IPS DF 6.9 (cell line): Measurements from ENCODE around the gene TMEM144.

ENCODE experiments used
- DNase-seq: peaks from one replicate; pipeline ENCODE4 v3.0.0-alpha.2; 2013; ENCODE audit warnings: low read depth, low spot score
- H3K27ac ChIP-seq: one replicate; pipeline ENCODE4 v1.5.1; 2013; ENCODE audit warnings: low read length, control low read depth
- H3K27me3 ChIP-seq: 2 replicates; pipeline ENCODE4 v1.6.1; 2013; ENCODE audit warnings: mild to moderate bottlenecking, low read length; ENCODE audit not compliant: control insufficient read depth, insufficient read depth
- H3K36me3 ChIP-seq: 2 replicates; pipeline ENCODE4 v1.6.1; 2013; ENCODE audit warnings: low read length; ENCODE audit not compliant: control insufficient read depth, insufficient read depth
- H3K4me1 ChIP-seq: 2 replicates; pipeline ENCODE4 v1.6.1; 2013; ENCODE audit warnings: low read length; ENCODE audit not compliant: control insufficient read depth, insufficient read depth
- H3K4me3 ChIP-seq: 2 replicates; pipeline ENCODE4 v1.5.1; 2013; ENCODE audit warnings: mild to moderate bottlenecking, low read length
- H3K9me3 ChIP-seq: 2 replicates; pipeline ENCODE4 v1.6.1; 2013; ENCODE audit warnings: low read length, inconsistent platforms; ENCODE audit not compliant: control insufficient read depth, insufficient read depth
- WGBS: extraction: QIAGEN DNeasy Blood & Tissue Kit; methylation state at CpG from one replicate; pipeline ENCODE4 v1.1.7; 2013; ENCODE audit warnings: mixed read lengths, missing lambda C conversion rate; ENCODE audit not compliant: insufficient read length, insufficient coverage; 5-methylcytosine and 5-hydroxymethylcytosine counted together

The TMEM144 gene

DNA sequence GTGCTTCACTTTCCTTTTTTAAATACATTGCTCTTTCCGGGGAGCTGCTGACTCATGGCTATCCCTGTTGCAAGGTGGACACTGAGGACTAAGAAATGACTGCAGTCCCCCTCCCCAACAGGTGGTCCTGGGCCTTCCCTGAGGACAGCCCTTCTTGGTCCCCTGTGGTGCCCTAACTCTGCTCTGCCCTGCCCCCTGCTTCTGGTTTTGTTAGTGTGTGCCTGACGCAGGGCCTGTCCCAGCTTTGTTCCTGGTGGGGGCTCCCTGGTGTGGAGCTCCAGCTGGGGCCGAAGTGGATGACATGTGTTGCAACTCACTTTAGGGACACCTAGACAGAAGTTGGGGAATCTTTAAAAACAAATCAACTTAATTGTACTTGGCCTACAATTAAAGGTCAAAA lies 81.9 kb downstream of the TMEM144 start:
- Histone ChIP-seq H3K36me3 (no peaks in the 10 kb centered on the region), H3K9me3 (no peaks in the 10 kb centered on the region; the same call in 1 of the 2 replicates), H3K27me3 (no peaks in the 10 kb centered on the region), H3K4me1 (no peaks in the 10 kb centered on the region), H3K27ac (no peak overlapping the region), H3K4me3 (no peak overlapping the region)
- no peak for DNase-seq
- no CpG with 5 or more reads among the region's 3 CpGs for WGBS

DNA sequence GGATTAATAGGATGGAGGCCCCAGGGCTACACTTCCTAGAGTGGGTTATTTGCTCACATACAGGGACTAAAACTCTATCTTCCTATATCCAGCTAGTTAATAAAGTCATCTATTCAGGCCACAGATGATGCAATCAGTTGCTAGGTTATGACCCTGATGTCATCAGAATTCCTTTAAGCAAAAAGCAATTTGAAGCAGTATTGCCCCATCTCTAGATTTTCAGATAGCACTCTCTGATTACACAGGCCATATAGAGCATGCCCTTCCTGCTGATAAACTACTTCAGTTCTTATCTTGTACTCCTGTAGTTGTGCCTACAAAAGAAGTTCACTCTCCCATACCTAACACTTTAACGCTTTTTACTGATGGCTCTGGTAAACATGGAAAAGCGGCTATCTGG lies 84.8 kb downstream of the TMEM144 start:
- no CpG with 5 or more reads among the region's 2 CpGs for WGBS
- no peaks in the 10 kb centered on the region; the same call in 1 of the 2 replicates for H3K9me3 ChIP-seq
- no peaks in the 10 kb centered on the region for H3K4me1 ChIP-seq
- no peaks in the 10 kb centered on the region for H3K27me3 ChIP-seq
- no peak for DNase-seq
- no peak overlapping the region for H3K4me3 ChIP-seq
- H3K36me3 ChIP-seq = no peaks in the 10 kb centered on the region
- no peak overlapping the region for H3K27ac ChIP-seq

DNA sequence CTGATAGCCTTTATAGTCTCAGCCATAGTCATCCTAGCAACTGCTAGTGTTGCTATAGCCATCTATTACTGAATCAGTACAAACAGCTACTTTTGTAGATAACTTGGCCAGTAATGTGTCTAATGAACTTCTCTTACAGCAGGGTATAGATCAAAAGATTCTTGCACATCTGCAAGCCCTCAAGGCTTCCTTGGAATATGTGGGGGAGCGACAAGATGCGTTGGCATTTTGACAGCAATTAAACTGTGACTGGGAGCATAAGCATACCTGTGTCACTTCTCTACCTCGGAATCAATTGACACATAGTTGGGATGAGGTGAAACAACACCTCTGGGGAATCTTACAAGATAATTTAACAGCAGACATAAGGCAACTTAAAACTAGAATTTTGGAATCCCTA lies 87.6 kb downstream of the TMEM144 start:
- Histone ChIP-seq H3K27ac (no peak overlapping the region), H3K36me3 (no peaks in the 10 kb centered on the region), H3K9me3 (no peaks in the 10 kb centered on the region; the same call in 1 of the 2 replicates), H3K27me3 (no peaks in the 10 kb centered on the region), H3K4me1 (no peaks in the 10 kb centered on the region), H3K4me3 (no peak overlapping the region)
- no peak for DNase-seq
- WGBS = no CpG with 5 or more reads among the region's 3 CpGs

DNA sequence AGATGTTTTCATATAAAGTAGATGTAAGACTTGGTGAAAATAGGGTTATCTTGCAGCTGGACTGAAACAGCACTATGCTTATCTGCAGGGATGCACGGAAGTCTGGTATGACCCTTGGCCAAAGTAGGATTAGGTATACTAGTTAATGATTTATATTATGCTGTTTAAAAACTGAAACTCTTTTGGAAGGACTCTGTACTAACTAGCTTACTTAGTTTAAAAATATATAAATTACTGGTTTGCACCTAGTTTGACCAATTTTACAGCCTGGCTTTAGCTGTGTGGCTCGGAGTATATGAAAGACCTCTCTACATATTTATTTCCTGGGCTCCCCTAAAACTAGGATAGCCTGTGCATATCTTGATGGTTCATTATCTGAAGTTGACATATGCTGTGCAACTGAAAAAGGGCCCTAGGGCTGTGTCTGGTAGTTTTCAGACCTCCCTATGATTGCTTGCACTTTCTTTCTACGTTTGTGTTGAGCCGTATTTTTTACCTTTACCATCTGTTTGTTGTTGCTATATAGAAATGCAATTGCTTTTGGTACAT lies 89.2 kb downstream of the TMEM144 start:
- DNase-seq = no peak
- no peak overlapping the region for H3K4me3 ChIP-seq

DNA sequence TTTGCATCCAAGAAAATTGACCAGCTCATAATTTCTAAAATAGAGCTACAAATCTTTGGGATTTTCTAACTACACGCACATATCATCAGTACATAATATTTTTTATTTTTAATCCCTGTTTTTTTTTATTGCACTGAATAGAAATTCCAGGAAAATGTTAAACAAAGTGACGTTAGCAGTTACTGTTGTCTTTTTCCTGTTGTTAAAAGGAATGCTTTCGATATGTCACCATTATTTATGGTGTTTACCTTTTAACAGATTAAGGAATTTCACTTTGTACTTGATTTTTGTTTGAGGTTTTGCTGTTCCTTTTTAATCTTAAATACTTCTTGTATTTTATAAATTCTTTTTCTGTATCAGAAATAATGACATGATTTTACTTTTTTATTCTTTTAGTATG lies 89.7 kb downstream of the TMEM144 start:
- H3K27ac ChIP-seq = no peak overlapping the region
- H3K27me3 ChIP-seq = no peaks in the 10 kb centered on the region
- no peaks in the 10 kb centered on the region for H3K36me3 ChIP-seq
- H3K9me3 ChIP-seq = no peaks in the 10 kb centered on the region
- H3K4me3 ChIP-seq = no peak overlapping the region
- DNase-seq = no peak
- no CpG with 5 or more reads among the region's 3 CpGs for WGBS
- H3K4me1 ChIP-seq = no peaks in the 10 kb centered on the region

More for the DNA sequence above, 89.2 kb downstream of the TMEM144 start:
- WGBS = no CpG with 5 or more reads among the region's 4 CpGs
- no peaks in the 10 kb centered on the region for H3K27me3 ChIP-seq
- no peaks in the 10 kb centered on the region for H3K9me3 ChIP-seq
- H3K4me1 ChIP-seq = no peaks in the 10 kb centered on the region
- no peaks in the 10 kb centered on the region for H3K36me3 ChIP-seq
- no peak overlapping the region for H3K27ac ChIP-seq

DNA sequence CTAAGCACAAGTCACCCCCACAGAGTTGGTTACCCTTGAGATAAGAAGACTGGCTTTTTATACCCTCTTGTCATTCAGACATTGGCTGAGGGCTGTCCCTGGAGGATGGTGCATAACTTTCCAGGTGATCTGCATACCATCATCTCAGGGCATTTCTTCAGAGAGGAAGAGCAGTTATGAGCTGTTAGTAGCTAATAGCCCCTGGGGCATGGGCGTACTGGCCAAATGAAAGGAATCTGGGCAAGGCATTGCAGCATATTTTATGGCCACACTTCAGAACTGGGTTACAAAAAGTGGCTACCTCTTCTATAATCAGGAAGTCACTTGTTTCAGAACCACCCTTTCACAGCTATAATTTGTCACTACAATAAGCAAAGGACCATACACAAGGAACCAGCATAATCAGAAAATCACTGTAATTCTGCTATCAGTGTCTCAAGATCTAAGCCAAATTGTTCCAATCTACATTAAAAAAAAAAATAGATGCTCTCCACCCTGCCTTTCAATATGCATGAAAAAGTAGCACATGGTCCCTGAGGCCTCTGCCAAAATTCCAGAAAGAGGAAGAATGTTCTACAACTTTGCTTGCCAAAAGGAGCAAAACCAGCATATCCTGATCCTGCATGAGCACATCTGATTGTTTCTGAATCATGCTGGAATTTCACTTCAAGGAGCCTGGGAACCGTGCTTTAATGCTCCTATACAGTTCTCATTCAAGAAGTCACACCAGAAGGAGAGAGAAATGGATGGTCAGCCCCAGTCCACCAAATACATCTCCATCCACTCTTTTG lies 92.0 kb downstream of the TMEM144 start:
- Histone ChIP-seq H3K4me1 (no peaks in the 10 kb centered on the region), H3K9me3 (no peaks in the 10 kb centered on the region), H3K36me3 (no peaks in the 10 kb centered on the region), H3K27ac (no peak overlapping the region), H3K27me3 (no peaks in the 10 kb centered on the region), H3K4me3 (no peak overlapping the region)
- no CpG with 5 or more reads among the region's 2 CpGs for WGBS
- DNase-seq = no peak

DNA sequence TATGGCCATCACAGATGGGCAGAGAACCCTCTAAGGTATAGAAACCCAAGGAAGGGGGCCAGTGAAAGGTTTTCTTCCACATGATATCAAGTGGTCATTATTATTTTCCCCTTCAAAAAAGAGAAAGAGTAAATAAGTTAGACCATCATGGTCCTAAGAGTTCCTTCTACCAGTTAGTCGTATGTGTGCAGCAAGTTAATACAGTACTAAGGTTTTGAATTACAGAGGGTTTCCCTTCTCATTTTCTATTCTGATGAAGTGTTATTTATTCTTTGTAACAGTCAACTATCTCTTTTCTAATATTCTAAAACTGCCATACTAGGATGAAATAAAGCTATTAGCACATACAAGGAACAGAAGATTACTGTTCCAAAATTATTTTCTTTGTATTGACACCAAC lies 94.4 kb downstream of the TMEM144 start:
- Histone ChIP-seq H3K27ac (no peak overlapping the region), H3K4me1 (no peaks in the 10 kb centered on the region), H3K27me3 (no peaks in the 10 kb centered on the region), H3K36me3 (no peaks in the 10 kb centered on the region), H3K4me3 (no peak overlapping the region), H3K9me3 (no peaks in the 10 kb centered on the region)
- DNase-seq = no peak
- no CpG with 5 or more reads among the region's 1 CpG for WGBS
